ENCODE measurements around the gene GOLGA6L10.
"Not testable (repeated sequence)": the region's sequence is repeated elsewhere in the genome, so short reads cannot be mapped to it uniquely, and the experiment has no call there.

GOLGA6L10 gene

DNA sequence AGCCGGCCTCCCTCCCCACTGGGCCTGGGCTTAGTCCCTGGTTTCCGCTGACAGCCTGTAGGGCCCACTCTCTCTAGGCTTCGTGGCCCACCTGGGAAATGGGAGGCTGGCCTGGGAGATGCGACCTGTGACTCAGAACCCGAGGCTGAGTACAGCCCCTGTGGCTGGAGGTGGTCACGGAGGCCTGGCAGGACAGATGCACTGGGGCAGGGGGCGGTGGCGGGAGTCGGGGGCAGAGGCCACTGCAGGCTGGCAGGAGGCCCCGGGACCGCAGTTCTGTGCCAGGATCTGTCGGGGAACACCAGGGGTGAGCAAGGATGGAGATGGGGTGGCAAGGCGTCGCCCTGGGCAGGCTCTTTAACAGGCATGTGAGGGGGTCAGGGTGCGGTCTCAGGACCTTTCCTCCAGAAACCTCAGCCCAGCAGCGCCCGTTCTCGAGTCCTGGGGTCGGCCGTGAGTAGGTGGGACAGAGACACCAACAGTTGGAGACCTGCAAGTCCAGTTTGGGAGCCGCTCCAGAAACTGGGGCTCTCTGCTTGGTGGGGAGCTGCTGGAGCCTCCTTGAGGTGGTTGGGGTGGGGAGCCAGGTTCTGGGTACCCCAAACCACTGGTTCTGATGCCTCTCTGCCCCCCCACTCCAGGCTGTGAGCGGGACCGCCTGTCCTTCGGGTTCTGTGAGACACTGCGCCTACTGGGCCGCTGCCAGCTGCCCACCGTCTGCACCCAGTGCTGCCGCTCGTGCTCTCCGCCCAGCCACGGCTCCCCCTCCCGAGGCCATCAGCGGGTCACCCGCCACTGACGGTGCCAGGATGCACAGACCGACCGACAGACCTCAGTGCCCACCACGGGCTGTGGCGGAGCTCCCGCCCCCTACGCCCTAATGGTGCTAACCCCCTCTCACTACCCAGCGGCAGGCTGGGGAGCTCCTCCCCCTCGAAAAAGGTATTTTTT lies 15.4 kb downstream of the GOLGA6L10 start:
- H3K4me3 Mint-ChIP-seq; H3K27ac Mint-ChIP-seq; H3K9me3 Mint-ChIP-seq; H3K27me3 Mint-ChIP-seq; DNase-seq; H3K36me3 Mint-ChIP-seq (ENCODE audit: low read depth); ATAC-seq; H3K4me1 Mint-ChIP-seq: not testable (repeated sequence)

DNA sequence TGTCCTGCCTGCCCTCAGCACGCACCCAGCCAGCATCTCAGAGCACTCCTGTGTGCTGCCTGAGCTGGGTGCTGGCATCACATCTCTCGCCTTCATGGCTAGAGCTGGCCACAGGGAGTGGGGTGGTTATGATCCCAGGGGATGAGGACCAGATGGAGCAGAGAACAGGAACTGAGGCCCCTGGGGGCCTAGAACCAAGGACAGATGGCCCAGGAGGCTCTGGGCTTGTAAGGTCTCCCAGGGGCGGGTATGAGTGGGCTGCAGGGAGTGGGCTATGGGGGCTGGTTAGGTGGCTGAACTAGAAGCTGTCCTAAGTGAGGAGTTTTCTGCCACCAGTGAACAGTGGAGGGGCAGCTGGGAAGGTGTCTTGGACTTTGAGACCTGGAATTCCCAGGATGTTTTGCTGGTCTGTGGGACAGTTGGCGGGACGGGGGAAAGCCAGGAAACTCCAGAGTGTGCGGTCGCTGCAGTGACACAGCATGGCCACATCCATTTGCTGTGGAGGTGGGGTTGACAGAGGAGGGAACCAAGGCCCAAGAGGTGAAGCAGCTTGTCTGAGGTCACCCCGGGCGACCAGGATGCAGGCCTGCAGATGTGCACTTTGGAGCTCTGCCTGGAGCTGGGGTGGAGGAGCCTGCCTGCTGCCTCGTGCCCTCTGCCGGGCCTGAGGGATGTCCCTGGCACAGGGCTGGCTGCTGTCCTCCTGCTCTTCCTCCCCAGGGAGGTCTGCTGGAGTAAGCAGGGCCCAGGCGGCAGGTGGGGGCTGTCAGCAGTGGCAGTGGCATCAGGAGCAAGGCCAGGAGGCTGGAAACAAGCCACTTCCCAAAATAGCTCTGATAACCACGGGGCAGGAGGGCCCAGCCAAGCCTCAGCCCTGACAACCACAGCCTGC lies 16.3 kb downstream of the GOLGA6L10 start:
- not testable (repeated sequence) for H3K36me3 Mint-ChIP-seq (ENCODE audit: low read depth); ATAC-seq; H3K9me3 Mint-ChIP-seq; DNase-seq; H3K4me3 Mint-ChIP-seq; H3K4me1 Mint-ChIP-seq; H3K27me3 Mint-ChIP-seq; H3K27ac Mint-ChIP-seq

- DNase-seq; H3K36me3 Mint-ChIP-seq (ENCODE audit: low read depth); H3K27ac Mint-ChIP-seq; H3K4me1 Mint-ChIP-seq; H3K27me3 Mint-ChIP-seq; H3K4me3 Mint-ChIP-seq; H3K9me3 Mint-ChIP-seq: not testable (repeated sequence)
- peak; percentile 20 for ATAC-seq
Observed at GRCh38 chr15:82331576-82332304, 17.5 kb downstream of the GOLGA6L10 start.

- H3K9me3 Mint-ChIP-seq; DNase-seq; H3K27ac Mint-ChIP-seq; H3K27me3 Mint-ChIP-seq; H3K4me3 Mint-ChIP-seq; ATAC-seq; H3K36me3 Mint-ChIP-seq (ENCODE audit: low read depth); H3K4me1 Mint-ChIP-seq: not testable (repeated sequence)
Observed at GRCh38 chr15:82330921-82331320, 18.4 kb downstream of the GOLGA6L10 start.

DNA sequence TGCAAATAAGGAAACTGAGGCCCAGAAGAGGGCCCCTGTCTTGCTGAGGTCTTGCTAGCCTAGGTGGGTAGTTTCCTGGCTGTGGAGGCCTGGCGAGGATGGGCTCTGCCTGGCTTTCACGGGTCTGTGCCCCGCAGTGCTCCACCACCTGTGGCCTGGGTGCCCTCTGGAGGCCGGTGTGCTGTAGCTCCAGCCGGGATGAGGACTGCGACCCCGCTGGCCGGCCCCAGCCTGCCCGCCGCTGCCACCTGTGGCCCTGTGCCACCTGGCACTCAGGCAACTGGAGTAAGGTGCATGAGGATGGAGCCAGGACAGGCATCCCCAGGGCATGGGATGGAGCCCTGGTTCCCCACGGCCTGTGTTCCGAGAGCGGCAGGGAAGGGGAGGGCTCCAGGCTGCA lies 20.2 kb downstream of the GOLGA6L10 start:
- not testable (repeated sequence) for ATAC-seq; H3K36me3 Mint-ChIP-seq (ENCODE audit: low read depth); DNase-seq; H3K4me3 Mint-ChIP-seq; H3K27me3 Mint-ChIP-seq; H3K9me3 Mint-ChIP-seq; H3K27ac Mint-ChIP-seq; H3K4me1 Mint-ChIP-seq

DNA sequence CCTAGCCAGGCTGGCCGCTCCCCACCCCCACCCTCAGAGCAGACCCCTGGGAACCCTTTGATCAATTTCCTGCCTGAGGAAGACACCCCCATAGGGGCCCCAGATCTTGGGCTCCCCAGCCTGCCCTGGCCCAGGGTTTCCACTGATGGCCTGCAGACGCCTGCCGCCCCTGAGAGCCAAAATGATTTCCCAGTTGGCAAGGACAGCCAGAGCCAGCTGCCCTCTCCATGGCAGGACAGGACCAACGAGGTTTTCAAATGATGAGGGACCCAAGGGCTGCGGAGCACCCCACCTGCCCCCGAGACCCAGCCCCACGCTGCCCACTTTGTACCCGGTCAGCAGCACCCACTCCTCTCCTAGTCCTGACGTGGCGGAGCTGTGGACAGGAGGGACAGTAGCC lies 21.9 kb downstream of the GOLGA6L10 start:
- H3K27ac Mint-ChIP-seq; ATAC-seq; H3K4me1 Mint-ChIP-seq; H3K9me3 Mint-ChIP-seq; DNase-seq; H3K36me3 Mint-ChIP-seq (ENCODE audit: low read depth); H3K27me3 Mint-ChIP-seq; H3K4me3 Mint-ChIP-seq: not testable (repeated sequence)

DNA sequence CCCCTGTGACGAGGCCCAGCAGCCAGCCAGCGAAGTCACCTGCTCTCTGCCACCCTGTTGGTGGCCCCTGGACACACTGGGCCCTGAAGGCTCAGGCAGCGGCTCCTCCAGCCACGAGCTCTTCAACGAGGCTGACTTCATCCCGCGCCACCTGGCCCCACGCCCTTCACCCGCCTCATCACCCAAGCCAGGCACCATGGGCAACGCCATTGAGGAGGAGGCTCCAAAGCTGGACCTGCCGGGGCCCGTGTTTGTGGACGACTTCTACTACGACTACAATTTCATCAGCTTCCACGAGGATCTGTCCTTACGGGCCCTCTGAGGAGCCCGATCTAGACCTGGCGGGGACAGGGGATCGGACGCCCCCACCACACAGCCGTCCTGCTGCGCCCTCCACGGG lies 22.4 kb downstream of the GOLGA6L10 start:
- not testable (repeated sequence) for H3K36me3 Mint-ChIP-seq (ENCODE audit: low read depth); H3K4me1 Mint-ChIP-seq; DNase-seq; H3K4me3 Mint-ChIP-seq; ATAC-seq; H3K9me3 Mint-ChIP-seq; H3K27me3 Mint-ChIP-seq; H3K27ac Mint-ChIP-seq

DNA sequence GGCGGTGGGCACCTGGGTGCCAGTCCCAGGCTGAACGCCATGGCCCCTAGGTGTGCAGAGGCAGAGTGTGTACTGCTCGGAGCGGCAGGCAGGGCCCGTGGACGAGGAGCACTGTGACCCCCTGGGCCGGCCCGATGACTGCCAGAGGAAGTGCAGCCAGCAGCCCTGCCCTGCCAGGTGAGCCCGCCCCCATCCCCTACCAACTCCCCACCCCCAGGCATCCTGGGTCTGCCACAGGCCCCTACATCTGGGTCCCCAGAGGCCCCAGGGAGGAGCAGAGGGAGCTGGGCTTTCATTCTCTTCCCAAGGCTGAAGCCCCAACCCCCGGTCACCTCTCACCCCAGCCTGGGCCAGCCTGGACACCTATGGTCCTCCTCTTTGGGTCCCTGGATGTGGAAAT lies 23.6 kb downstream of the GOLGA6L10 start:
- not testable (repeated sequence) for ATAC-seq; DNase-seq; H3K4me3 Mint-ChIP-seq; H3K9me3 Mint-ChIP-seq; H3K4me1 Mint-ChIP-seq; H3K27me3 Mint-ChIP-seq; H3K27ac Mint-ChIP-seq; H3K36me3 Mint-ChIP-seq (ENCODE audit: low read depth)

DNA sequence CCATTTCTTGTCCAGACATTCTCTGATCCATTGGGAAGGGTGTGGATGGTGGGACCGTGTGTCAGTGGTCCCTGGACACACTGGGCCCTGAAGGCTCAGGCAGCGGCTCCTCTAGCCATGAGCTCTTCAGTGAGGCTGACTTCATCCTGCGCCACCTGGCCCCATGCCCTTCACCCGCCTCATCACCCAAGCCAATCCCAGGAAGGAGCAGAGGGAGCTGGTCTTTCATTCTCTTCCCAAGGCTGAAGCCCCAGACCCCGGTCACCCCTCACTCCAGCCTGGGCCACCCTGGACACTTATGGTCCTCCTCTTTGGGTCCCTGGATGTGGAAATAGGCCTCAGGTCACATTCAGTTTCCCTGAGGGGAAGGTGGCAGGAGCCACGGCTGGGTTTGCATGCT lies 24.4 kb downstream of the GOLGA6L10 start:
- H3K36me3 Mint-ChIP-seq (ENCODE audit: low read depth); ATAC-seq; H3K4me1 Mint-ChIP-seq; DNase-seq; H3K9me3 Mint-ChIP-seq; H3K4me3 Mint-ChIP-seq; H3K27me3 Mint-ChIP-seq; H3K27ac Mint-ChIP-seq: not testable (repeated sequence)

GRCh38 chr15:82322488-82322887 lies 26.8 kb downstream of the GOLGA6L10 start:
- H3K4me1 Mint-ChIP-seq; DNase-seq; H3K27me3 Mint-ChIP-seq; H3K36me3 Mint-ChIP-seq (ENCODE audit: low read depth); ATAC-seq; H3K27ac Mint-ChIP-seq; H3K4me3 Mint-ChIP-seq; H3K9me3 Mint-ChIP-seq: not testable (repeated sequence)

- not testable (repeated sequence) for H3K4me1 Mint-ChIP-seq; H3K9me3 Mint-ChIP-seq; H3K27ac Mint-ChIP-seq; ATAC-seq; H3K4me3 Mint-ChIP-seq; H3K36me3 Mint-ChIP-seq (ENCODE audit: low read depth); H3K27me3 Mint-ChIP-seq; DNase-seq
Observed at GRCh38 chr15:82320861-82321260, 28.4 kb downstream of the GOLGA6L10 start.

DNA sequence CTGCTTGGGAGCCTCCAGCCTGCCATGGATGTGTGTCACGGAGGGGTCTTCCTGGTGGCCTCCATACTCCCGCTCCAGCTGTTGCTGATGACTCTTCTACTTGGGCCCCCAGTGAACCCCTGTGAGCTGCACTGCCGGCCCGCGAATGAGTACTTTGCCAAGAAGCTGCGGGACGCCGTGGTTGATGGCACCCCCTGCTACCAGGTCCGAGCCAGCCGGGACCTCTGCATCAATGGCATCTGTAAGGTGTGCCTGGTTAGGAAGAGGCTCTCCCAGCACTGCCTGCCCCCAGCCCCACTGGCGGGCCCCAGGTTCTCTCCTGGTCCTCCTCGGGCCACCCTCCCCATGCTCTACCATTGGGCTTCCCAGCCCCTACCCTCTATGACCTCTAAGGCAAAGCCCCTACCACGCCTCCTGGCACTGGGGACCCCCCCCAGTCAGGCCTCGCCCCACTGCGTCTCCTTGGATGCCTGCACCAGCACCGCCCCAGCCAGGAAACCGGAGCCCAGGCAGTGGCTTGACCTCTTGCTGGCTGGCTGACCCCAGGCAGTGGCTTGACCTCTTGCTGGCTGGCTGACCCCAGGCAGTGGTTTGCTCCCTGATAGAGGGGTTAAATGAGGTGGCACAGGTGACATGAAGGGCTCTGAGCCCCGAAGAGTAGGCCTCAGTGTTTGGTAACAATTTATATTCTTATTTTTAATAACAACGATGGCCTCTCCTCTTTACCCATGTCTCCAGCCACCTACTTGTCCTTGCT lies 29.6 kb downstream of the GOLGA6L10 start:
- H3K9me3 Mint-ChIP-seq; H3K27me3 Mint-ChIP-seq; ATAC-seq; H3K4me3 Mint-ChIP-seq; H3K36me3 Mint-ChIP-seq (ENCODE audit: low read depth); H3K4me1 Mint-ChIP-seq; DNase-seq; H3K27ac Mint-ChIP-seq: not testable (repeated sequence)

- not testable (repeated sequence) for H3K36me3 Mint-ChIP-seq (ENCODE audit: low read depth); ATAC-seq; DNase-seq; H3K27me3 Mint-ChIP-seq; H3K9me3 Mint-ChIP-seq; H3K4me3 Mint-ChIP-seq; H3K27ac Mint-ChIP-seq; H3K4me1 Mint-ChIP-seq
Observed at GRCh38 chr15:82318281-82318680, 31.0 kb downstream of the GOLGA6L10 start.

DNA sequence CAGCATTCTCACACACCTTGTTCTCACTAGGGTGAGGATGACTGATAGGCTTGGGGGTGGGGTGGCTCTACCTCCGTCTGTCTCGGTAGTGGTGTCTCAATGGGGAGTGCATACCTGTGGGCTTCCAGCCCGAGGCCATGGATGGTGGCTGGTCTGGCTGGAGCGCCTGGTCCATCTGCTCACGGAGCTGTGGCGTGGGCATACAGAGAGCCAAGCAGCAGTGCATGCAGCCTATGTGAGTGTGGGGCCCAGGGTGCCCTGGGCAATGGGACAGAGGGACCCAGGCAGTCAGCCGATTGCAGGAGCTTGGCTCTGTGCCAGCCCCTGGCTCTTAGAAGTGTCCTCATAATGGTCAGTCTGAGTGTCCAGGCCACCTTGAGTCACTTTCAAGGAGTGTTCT lies 31.8 kb downstream of the GOLGA6L10 start:
- not testable (repeated sequence) for ATAC-seq, H3K4me3 Mint-ChIP-seq, H3K27ac Mint-ChIP-seq

More for the DNA sequence above, 31.8 kb downstream of the GOLGA6L10 start:
- H3K9me3 Mint-ChIP-seq; H3K27me3 Mint-ChIP-seq; H3K36me3 Mint-ChIP-seq (ENCODE audit: low read depth); H3K4me1 Mint-ChIP-seq; DNase-seq: not testable (repeated sequence)
